HS-5 (cell line): ENCODE data around the gene SF3B4.
"Not testable (repeated sequence)": the region's sequence is repeated elsewhere in the genome, so short reads cannot be mapped to it uniquely, and the experiment has no call there.

Source experiments
- DNase-seq: peaks from one replicate; pipeline ENCODE4 v3.0.0-alpha.2; 2012; ENCODE audit warnings: low read depth

Gene SF3B4

DNA sequence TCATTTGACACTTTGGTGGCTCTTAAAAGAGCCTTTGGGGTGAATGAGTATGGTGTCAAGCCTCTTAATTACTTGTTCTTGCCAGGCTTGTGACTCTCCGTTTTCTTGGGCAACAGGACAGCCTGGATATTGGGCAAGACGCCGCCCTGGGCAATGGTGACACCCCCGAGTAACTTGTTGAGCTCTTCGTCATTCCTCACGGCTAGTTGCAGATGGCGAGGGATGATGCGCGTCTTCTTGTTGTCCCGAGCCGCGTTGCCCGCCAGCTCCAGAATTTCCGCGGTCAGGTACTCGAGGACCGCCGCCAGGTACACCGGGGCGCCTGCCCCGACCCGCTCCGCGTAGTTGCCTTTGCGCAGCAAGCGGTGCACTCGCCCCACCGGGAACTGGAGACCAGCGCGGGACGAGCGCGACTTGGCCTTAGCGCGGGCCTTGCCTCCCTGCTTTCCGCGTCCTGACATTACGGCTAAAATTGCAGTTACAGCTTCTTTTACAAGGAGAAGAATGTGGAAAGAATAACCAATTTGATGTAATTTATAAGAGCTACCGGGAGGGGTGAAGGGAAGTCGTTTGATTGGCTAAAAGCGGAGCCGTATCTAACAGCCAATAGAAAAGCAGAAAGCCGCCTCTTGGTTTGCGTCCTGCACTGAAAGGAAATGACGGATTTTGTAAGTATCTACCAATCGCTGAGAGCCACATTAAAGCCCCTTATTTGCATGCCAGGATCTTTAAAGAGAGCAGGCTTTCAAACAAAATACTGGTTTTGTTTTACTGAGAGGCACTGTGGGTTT is 40.0 kb downstream of the SF3B4 start:
- DNase-seq, result peak; percentile 95

DNA sequence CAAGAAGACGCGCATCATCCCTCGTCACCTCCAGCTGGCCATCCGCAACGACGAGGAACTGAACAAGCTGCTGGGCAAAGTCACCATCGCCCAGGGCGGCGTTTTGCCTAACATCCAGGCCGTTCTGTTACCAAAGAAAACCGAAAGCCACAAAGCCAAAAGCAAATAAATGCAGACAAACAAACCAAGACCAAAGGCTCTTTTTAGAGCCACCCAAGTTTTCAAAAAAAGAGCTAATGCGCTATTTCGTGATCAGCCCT is 40.5 kb downstream of the SF3B4 start:
- DNase-seq, result not testable (repeated sequence)

DNA sequence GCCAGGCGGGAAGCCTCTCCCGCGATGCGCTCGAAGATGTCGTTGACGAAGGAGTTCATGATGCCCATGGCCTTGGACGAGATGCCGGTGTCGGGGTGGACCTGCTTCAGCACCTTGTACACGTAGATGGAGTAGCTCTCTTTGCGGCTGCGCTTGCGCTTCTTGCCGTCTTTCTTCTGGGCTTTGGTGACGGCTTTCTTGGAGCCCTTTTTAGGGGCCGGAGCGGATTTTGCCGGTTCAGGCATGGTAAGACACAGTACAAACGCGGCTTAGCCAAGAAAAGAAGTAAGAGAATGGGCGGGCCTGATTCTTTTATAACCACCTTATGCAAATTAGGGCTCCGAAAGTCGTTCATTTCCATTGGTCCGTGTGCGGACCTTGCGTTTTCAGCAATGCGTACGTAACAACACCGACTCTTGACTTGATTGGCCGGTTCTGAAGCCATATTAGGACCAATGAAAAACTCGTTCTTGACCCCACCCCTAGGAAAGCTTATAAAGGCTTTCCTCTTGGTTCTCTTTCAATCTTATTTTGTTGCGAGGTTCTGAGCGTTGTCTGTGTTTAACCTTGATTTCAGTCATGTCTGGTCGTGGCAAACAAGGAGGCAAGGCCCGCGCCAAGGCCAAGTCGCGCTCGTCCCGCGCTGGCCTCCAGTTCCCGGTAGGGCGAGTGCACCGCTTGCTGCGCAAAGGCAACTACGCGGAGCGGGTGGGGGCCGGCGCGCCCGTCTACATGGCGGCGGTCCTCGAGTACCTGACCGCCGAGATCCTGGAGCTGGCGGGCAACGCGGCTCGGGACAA is 41.0 kb downstream of the SF3B4 start:
- DNase-seq, result peak; percentile 98

DNA sequence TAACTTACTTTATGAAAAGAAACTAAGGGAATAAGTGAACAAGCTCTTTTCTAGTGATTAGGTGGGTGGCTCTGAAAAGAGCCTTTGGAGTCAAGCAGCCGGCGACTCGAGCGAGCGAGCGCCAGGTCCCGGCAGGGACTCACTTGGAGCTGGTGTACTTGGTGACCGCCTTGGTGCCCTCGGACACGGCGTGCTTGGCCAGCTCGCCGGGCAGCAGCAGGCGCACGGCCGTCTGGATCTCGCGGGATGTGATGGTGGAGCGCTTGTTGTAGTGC is 41.5 kb downstream of the SF3B4 start:
- DNase-seq, result not testable (repeated sequence)

DNA sequence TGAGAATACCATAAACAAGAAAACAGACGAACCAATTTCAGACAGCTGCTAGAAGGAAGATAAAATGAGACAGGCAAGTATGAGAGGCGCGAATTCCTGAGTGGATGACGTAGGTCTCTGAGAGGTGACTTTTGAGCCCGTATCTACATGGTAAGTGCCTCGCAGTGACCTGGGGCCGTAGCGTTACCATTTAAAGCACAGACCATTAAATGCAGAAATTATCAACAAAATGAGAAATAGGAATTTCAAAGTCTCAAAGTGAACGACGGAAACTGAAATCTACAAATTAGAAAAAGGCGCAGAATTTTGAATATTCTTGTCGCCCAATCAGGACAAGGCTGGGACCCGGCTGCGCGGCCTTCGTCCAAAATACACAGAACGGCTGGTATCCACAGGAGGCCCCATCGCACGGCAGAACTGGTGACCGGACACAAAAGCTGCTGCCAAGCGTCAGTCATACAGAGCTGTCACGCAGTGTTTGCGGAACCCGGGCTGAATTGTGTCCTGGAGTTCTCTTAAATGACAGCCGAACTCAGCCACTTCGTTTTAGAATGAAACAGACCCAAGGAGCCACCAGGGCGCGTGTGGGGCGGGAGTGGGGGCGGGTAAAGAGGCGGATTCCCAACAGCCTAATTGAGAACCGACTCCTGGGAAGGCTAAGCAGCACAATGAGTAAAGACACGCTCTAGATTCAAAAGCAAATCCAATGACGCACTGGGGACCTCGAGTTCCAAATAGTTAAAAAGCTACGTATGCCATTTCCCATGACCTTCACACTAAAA is 42.1 kb downstream of the SF3B4 start:
- peak; percentile 60 for DNase-seq

DNA sequence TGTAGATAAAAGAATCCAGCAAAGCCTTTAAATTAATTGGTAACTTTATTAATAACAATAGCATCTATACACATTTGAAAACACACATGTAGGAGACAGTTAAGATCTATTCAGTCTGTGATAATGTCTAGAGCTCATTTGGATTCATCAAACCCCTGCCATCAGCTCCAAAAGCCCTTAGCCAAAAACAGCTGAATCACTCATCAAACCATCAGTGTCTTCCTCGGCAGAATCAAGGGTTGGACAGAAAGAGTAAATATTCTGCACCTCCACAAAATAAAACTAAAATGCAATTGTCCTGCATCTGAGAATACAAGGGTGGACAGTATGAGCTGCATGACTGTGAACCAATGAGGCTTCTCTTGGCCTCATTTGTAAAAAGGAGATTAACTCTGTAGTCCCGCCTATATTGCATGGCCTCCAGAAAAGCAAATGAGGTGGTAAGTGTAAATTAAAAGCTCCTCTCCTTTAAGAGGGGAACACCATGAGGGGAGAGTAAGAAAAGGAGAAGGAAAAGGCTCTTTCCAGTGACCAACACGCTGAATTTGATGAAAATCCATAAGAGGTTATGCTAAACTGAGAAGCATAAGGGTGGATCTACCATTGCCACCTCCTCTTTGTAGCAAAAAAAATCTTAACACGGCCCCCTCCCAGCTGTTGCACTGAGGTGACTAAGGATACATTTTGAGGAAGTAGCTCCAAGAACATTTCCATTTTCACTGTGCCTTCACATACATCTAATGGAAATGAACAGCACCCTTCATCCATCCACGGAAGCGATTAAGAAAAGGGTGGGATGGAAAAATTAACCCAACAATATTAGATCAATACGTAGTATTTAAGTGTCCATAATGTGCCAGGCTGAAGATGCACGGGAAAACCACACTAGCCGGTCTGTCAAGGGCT is 42.9 kb downstream of the SF3B4 start:
- DNase-seq, result no peak

DNA sequence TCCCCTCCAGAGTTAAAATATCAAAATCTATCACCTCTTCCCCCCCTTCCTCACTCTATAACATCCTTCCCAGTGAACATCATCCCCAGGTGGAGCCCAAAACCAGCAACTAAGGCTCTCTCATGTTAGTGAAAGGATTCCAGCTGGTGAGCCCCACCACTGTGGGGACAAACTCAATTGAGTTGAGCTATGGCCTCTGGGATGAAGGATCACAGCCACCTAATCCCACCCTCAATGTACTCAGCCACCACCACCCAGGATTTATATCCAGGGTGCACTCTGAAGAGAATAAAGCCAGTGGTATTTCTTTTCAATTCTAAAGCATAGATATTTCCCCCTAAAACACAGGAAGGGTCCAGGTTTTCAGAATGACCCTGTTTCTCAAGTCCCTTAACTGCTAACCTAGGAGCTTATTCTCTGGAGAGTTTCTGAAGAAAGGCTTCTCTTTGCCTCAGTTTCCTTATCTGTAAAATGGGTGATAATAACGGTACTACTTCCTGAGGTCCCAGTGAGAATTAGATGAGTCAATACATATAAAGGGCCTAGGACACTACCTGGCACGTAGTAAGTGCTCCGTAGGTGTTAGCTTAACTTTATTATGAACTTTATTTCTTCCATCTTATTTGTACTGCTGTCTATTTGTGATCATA is 43.9 kb downstream of the SF3B4 start:
- DNase-seq, result no peak

DNA sequence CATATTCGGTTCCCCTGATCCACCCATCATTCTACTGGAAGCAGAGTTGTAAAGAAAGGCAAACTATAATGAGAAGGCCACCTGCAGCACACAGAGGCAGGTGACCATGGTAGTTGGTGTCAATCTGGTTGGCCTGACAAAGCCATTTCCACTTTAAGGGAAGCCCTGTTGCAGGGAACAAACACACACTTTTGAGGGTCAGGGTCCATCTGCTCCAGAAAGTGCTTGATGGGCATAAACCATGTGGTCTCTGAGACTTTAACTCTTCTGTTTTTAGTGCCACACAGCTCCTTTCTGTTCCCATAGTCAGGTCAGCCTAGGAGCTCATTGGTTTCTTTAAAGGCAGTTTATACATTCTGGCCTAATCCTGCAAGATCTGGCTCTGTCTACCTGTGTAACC is 45.7 kb downstream of the SF3B4 start:
- no peak for DNase-seq

DNA sequence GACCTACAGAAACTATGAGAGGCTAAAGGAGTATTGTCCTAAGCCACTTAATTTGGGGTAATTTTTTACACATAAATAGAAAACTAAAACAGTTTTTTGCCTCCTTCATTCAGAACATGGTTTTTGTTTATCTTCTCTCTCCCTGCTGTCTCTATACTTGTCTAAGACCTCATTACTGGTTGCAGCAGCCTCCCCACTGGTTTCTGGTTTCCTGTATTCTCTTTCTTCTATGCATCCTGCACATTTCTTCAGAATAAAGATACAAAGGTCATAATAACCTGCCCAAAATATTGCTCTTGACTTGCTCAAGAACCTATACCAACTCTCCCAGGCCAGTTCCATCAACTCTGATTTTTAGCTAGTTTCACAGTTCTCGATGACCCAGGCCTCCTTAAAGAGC is 48.0 kb downstream of the SF3B4 start:
- DNase-seq, result no peak

DNA sequence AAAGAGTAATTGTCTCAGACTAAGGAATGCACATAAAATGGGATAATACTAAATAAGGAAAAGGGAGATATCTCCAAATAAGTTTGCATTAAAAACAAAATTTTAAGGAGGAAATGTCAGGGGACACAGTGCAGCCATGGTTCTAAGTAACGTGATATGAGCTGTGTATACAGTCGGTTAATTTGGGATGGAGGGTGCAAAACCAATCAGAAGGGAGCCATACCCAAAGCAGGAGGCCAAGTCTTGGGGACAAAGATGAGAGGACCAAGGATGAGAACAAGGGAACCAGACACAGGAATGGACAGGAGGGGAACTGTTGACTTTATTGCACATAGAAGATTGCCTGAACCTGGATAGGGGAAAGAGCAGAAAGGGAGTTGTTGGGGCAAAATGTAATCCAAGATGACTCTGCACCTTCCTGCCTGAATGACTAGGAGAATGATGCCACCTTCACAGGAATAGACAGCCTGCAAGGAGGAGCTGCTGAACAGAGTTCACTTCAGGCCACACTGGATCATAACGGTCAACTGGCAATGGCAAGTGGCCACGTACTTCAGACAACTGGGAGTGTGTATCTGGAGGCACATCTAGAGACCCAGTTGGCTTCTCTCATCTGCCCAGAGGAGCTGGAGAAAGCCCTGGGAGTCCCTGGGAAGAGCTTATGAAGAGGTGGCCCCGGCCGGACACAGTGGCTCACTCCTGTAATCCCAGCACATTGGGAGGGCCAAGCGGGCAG is 50.2 kb downstream of the SF3B4 start:
- DNase-seq, result no peak
